NCI-H2081 (cell line): ENCODE measurements around the gene SHQ1.
"Not testable (repeated sequence)": the region's sequence is repeated elsewhere in the genome, so short reads cannot be mapped to it uniquely, and the experiment has no call there.

Experiments
- DNase-seq, 2 experiments: peaks; one replicate each; lab custom pipeline; 2025; lab: John Stamatoyannopoulos, UW

The SHQ1 gene

GRCh38 chr3:72800869-72801268 is 47.4 kb downstream of the SHQ1 start:
- no peak for DNase-seq

GRCh38 chr3:72798552-72799195 is 49.6 kb downstream of the SHQ1 start:
- DNase-seq = no peak

GRCh38 chr3:72797773-72798543 is 50.3 kb downstream of the SHQ1 start:
- DNase-seq = peak; percentile 55 to 92

GRCh38 chr3:72794079-72794478 is 54.2 kb downstream of the SHQ1 start:
- no peak for DNase-seq

- peak in 1 of 2 experiments; percentile 5 for DNase-seq
These were observed 57.1 kb downstream of the SHQ1 start for GRCh38 chr3:72791161-72791560.

GRCh38 chr3:72789786-72790185 is 58.5 kb downstream of the SHQ1 start:
- no peak for DNase-seq

- not testable (repeated sequence) for DNase-seq
These were observed 60.0 kb downstream of the SHQ1 start for GRCh38 chr3:72788232-72788631.

- no peak for DNase-seq
These were observed 61.6 kb downstream of the SHQ1 start for GRCh38 chr3:72786668-72787067.

GRCh38 chr3:72784226-72784625 is 64.0 kb downstream of the SHQ1 start:
- no peak for DNase-seq

- DNase-seq = peak; percentile 49 to 83
These were observed 65.7 kb downstream of the SHQ1 start for GRCh38 chr3:72782521-72782920.

- DNase-seq = no peak
These were observed 78.3 kb downstream of the SHQ1 start for GRCh38 chr3:72769758-72770540.

- no peak for DNase-seq
These were observed 79.3 kb downstream of the SHQ1 start for GRCh38 chr3:72768936-72769335.

- no peak for DNase-seq
These were observed 79.8 kb downstream of the SHQ1 start for GRCh38 chr3:72768481-72768880.

- no peak for DNase-seq
These were observed 80.2 kb downstream of the SHQ1 start for GRCh38 chr3:72768006-72768441.

- no peak for DNase-seq
These were observed 81.4 kb downstream of the SHQ1 start for GRCh38 chr3:72766866-72767265.

- DNase-seq = no peak
These were observed 84.3 kb downstream of the SHQ1 start for GRCh38 chr3:72763751-72764440.

- no peak for DNase-seq
These were observed 86.8 kb downstream of the SHQ1 start for GRCh38 chr3:72761410-72761809.

GRCh38 chr3:72760225-72760624 is 88.0 kb downstream of the SHQ1 start:
- DNase-seq = no peak

GRCh38 chr3:72756900-72757299 is 91.3 kb downstream of the SHQ1 start:
- no peak for DNase-seq

- no peak for DNase-seq
These were observed 93.7 kb downstream of the SHQ1 start for GRCh38 chr3:72754582-72754981.

GRCh38 chr3:72753495-72753894 is 94.8 kb downstream of the SHQ1 start:
- no peak for DNase-seq

GRCh38 chr3:72750405-72750965 is 97.8 kb downstream of the SHQ1 start:
- DNase-seq = no peak
